Fibroblast of mammary gland (primary cell): ENCODE results near the gene GUCY1A1.
A peak's percentile ranks its signal among the peaks of the same experiment; 100 is the strongest.

ENCODE experiments used
- DNase-seq: peaks from one replicate; pipeline ENCODE4 v3.0.0-alpha.2; 2010; ENCODE audit warnings: low read depth
- H3K4me3 ChIP-seq: 2 replicates; pipeline ENCODE4 v1.5.1; 2011; ENCODE audit warnings: low read depth, mild to moderate bottlenecking, low read length, moderate library complexity; ENCODE audit not compliant: control insufficient read depth
- TF ChIP-seq, protein P1 (sequence below): conservative IDR thresholded peaks from 2 replicates; pipeline ENCODE4 v1.5.1; 2011; ENCODE audit warnings: low read depth, low read length, inconsistent platforms; ENCODE audit not compliant: control insufficient read depth, insufficient read depth

GUCY1A1 gene

DNA sequence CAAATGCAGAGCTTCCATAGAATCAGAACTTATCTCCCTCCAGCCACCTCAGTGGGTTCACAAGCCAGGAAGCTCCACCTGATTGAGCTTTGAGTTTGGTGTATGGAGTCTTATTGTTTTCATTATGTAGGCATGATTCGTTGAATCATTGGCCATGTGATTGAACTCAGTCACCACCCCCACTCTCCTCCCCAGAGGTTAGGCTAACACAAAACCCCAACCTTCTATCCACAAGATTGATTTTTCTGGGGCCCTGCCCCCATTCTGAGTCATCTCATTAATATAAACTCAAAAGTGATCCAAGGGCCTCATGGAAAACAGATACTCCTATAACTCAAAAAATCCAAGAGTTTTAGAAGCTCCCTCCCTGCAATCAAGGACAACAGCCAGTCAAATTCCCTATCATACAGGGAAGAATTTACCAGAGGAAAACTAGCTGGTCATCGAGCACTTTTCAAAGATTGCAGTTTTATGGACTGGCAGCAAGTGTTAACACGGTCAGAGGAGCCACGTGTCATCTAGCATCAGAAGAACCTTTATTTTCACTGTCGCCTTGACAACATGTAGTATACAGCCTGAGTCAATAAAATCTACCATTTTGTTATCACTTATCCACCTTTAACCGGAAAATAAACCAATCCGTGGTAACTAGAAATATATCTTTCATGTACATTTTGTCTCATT is 56.3 kb downstream of the GUCY1A1 start:
- TF ChIP-seq, protein P1, sequence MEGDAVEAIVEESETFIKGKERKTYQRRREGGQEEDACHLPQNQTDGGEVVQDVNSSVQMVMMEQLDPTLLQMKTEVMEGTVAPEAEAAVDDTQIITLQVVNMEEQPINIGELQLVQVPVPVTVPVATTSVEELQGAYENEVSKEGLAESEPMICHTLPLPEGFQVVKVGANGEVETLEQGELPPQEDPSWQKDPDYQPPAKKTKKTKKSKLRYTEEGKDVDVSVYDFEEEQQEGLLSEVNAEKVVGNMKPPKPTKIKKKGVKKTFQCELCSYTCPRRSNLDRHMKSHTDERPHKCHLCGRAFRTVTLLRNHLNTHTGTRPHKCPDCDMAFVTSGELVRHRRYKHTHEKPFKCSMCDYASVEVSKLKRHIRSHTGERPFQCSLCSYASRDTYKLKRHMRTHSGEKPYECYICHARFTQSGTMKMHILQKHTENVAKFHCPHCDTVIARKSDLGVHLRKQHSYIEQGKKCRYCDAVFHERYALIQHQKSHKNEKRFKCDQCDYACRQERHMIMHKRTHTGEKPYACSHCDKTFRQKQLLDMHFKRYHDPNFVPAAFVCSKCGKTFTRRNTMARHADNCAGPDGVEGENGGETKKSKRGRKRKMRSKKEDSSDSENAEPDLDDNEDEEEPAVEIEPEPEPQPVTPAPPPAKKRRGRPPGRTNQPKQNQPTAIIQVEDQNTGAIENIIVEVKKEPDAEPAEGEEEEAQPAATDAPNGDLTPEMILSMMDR, result no peak
- no peak overlapping the region for H3K4me3 ChIP-seq
- DNase-seq, result peak; percentile 95

DNA sequence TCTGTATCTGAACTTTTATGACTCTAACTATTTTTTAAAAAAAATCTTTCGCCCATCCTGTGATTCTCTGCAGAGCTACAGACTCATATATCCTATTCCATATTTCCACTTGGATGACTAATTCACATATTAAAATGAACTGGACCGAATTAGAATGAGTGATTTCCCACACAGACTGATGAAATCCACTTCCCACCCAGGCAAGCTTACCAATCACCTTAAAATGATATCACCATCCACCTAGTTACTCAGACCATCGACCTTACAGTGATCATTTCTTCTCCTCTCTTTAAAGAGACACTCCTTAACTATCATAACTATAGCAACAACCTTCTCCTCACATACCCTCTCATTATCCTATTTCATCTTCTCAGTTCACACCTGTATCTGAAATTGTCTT is 58.1 kb downstream of the GUCY1A1 start:
- TF ChIP-seq, protein P1, result no peak
- DNase-seq, result peak; percentile 40
- no peak overlapping the region for H3K4me3 ChIP-seq

DNA sequence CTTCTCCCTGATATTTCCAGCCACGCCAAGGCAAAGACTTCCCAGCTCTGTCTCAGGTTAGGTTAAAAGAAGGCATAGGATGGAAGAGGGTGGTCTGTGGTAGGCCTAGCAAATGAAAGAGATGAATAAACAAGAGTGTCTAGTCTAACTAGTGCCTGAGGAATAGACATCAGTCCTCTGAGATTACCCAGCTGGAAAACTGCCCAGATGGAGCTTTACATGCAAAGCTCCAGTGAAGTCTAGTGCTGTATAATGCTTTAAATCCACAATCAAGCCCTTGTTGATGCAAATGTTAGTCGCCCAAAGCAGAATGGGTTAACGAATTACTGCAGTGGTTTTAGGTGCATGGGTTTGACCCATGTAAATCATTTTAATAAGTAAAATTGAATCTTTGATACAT is 67.4 kb downstream of the GUCY1A1 start:
- DNase-seq, result peak; percentile 44
- H3K4me3 ChIP-seq, result no peak overlapping the region
- TF ChIP-seq, protein P1, result no peak

DNA sequence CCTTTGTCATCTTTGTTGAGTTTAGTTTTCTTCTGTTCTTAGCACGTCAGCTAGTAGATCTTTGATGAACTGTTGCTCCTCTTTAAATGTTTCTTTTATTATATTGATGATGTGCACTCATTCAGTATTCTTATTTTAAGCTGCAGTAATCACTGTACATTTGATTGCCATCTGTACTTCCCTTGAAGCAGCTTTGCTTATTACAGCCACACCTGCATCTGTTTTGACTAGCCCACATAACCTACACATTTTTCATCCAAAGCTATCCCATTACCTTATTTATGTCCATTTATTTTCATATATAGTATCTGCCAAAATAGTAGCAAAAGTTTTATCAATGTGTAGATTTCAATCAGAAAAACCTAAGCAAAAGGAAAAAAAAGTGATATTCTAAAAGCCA is 68.3 kb downstream of the GUCY1A1 start:
- TF ChIP-seq, protein P1, result no peak
- no peak for DNase-seq
- no peak overlapping the region for H3K4me3 ChIP-seq

DNA sequence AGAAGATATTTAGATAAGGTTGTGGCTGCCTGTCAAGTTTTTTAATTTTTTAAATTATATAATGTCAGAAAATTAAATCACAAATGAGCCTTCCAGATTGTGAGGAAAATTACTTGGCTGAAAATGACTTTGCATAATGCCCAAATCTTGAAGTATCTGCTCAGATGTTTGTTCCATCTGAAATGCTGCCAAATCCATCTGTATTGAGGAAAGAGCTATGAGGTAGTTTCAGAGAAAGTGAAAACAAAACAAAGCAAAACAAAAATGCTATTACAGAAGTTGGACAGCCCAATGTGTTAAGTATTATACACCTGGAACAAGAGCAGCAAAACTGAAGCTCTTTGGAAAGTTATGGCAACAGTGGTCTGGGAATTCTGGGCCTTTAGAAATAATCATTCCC is 68.8 kb downstream of the GUCY1A1 start:
- no peak overlapping the region for H3K4me3 ChIP-seq
- TF ChIP-seq, protein P1, result no peak
- peak; percentile 72 for DNase-seq

DNA sequence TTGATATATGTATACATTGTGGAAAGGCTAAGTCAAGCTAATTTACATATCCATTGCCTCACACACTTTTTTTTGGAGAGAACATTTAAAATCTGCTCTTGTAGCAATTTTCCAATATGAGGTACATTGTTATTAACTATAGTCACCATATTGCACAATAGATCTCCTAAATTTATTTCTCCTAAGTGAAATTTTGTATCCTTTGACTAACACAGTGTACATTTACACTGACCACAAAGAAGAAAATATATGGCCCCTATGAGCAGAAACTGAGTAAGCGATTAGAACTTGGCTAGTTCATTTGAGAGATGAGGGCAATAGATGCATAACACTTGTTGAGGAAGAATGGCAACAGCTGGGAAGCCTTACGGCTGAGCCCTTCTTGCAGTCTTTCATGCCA is 71.9 kb downstream of the GUCY1A1 start:
- DNase-seq, result peak; percentile 95
- TF ChIP-seq, protein P1, result no peak
- no peak overlapping the region for H3K4me3 ChIP-seq

DNA sequence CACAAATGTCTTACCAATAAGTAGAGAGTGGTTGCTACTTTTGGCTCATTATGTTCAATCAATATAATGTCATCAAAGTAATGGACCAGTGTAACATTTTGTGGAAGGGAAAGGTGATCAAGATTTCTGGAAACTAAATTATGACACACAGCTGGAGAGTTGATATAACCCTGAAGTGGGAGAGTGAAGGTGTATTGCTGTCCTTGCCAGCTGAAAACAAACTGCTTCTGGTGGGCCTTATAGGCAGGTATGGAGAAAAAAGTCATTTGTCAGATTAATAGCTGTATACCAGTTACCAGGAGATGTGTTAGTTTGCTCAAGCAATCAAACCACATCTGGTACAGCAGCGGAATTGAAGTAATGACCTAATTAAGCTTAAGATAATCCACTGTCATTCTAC is 74.9 kb downstream of the GUCY1A1 start:
- no peak for DNase-seq

More for the DNA sequence above, 74.9 kb downstream of the GUCY1A1 start:
- H3K4me3 ChIP-seq, result no peak overlapping the region
- TF ChIP-seq, protein P1, result no peak
